ENCODE measurements around the gene SNHG17. TPM values are rescaled to one million over a fixed set of nuclear protein-coding genes. Genes with fewer than 3 reads are reported as not detected.

Gene SNHG17
- total and polyA plus RNA-seq, 8 donors = 11.0 to 55.2 (median 29.6) TPM

GRCh38 chr20:38430679-38431325 is 4.3 kb downstream of the SNHG17 start:
- Histone ChIP-seq H3K4me3 (no peak overlapping the region), H3K36me3 (peaks cover 74 to 82% (median 81%) of the 10 kb centered on the region in 4 donors), H3K27me3 (no peaks in the 10 kb centered on the region), H3K4me1 (peaks cover 6 to 50% (median 30%) of the 10 kb centered on the region in 4 donors), H3K9me3 (peaks cover 0 to 7% (median 2%) of the 10 kb centered on the region in 4 donors), H3K27ac (no peak overlapping the region)
- 83 to 86% (median 84%) methylated on average over 8 of the region's 8 CpGs for WGBS, 5 donors
- DNase-seq = no peak
- TF ChIP-seq POLR2A (IDR thresholded peaks at IDR 0.05) = no peak
- TF ChIP-seq CTCF (IDR thresholded peaks at IDR 0.05) = no peak
- TF ChIP-seq EP300 (IDR thresholded peaks at IDR 0.05) = no peak
- no peak for TF ChIP-seq POLR2AphosphoS5 (IDR thresholded peaks at IDR 0.05)
- intact Hi-C loops (cut with DNase I; ENCODE audit: low total_unique reads) = no loop called here

- Histone ChIP-seq H3K4me1 (peaks cover 6 to 45% (median 30%) of the 10 kb centered on the region in 4 donors), H3K27me3 (no peaks in the 10 kb centered on the region), H3K9me3 (peaks cover 0 to 7% (median 2%) of the 10 kb centered on the region in 4 donors), H3K36me3 (peaks cover 89 to 97% (median 96%) of the 10 kb centered on the region in 4 donors), H3K27ac (no peak overlapping the region), H3K4me3 (no peak overlapping the region)
- WGBS, 5 donors = 57 to 83% (median 73%) methylated on average over 3 of the region's 3 CpGs
- TF ChIP-seq CTCF (IDR thresholded peaks at IDR 0.05) (no peak), POLR2AphosphoS5 (IDR thresholded peaks at IDR 0.05) (no peak), POLR2A (IDR thresholded peaks at IDR 0.05) (no peak), EP300 (IDR thresholded peaks at IDR 0.05) (no peak)
- DNase-seq = no peak
- intact Hi-C loops (cut with DNase I; ENCODE audit: low total_unique reads) = no loop called here
Observed at GRCh38 chr20:38429301-38429700, 5.8 kb downstream of the SNHG17 start.

- 89 to 93% (median 92%) methylated on average over 3 of the region's 3 CpGs for WGBS, 5 donors
- Histone ChIP-seq H3K9me3 (peaks cover 0 to 7% (median 2%) of the 10 kb centered on the region in 4 donors), H3K27ac (no peak overlapping the region), H3K27me3 (no peaks in the 10 kb centered on the region), H3K4me3 (no peak overlapping the region), H3K4me1 (peaks cover 6 to 45% (median 24%) of the 10 kb centered on the region in 4 donors), H3K36me3 (peaks cover 94 to 100% (median 100%) of the 10 kb centered on the region in 4 donors)
- intact Hi-C loops (cut with DNase I; ENCODE audit: low total_unique reads) = no loop called here
- TF ChIP-seq POLR2A (IDR thresholded peaks at IDR 0.05) (no peak), CTCF (IDR thresholded peaks at IDR 0.05) (no peak), POLR2AphosphoS5 (IDR thresholded peaks at IDR 0.05) (no peak), EP300 (IDR thresholded peaks at IDR 0.05) (no peak)
- DNase-seq = no peak
Observed at GRCh38 chr20:38428800-38429199, 6.3 kb downstream of the SNHG17 start.

GRCh38 chr20:38427655-38428023 is 7.5 kb downstream of the SNHG17 start:
- DNase-seq = no peak
- H3K4me3 ChIP-seq = no peak overlapping the region
- H3K4me1 ChIP-seq = peaks cover 2 to 38% (median 16%) of the 10 kb centered on the region in 4 donors
- peaks cover 0 to 7% (median 2%) of the 10 kb centered on the region in 4 donors for H3K9me3 ChIP-seq
- peaks cover 96 to 100% (median 100%) of the 10 kb centered on the region in 4 donors for H3K36me3 ChIP-seq
- WGBS, 5 donors = 57 to 73% (median 66%) methylated on average over 5 of the region's 5 CpGs
- H3K27ac ChIP-seq = peak overlapping the region in 1 of 5 donors; percentile 48
- TF ChIP-seq EP300 (IDR thresholded peaks at IDR 0.05) (no peak), POLR2AphosphoS5 (IDR thresholded peaks at IDR 0.05) (no peak), CTCF (IDR thresholded peaks at IDR 0.05) (no peak), POLR2A (IDR thresholded peaks at IDR 0.05) (no peak)
- intact Hi-C loops (cut with DNase I; ENCODE audit: low total_unique reads) = no loop called here
- H3K27me3 ChIP-seq = no peaks in the 10 kb centered on the region

Measured in stomach (tissue), 9 donors.